HG02759 (cell line): ENCODE results near the gene CACNA2D3.

Experiments
- ATAC-seq: cut with Tn5 transposase; IDR thresholded peaks from one replicate; pipeline ENCODE4 v1.9.1; 2021; ENCODE audit warnings: mild to moderate bottlenecking, moderate library complexity; ENCODE audit not compliant: unreplicated experiment

CACNA2D3 gene

DNA sequence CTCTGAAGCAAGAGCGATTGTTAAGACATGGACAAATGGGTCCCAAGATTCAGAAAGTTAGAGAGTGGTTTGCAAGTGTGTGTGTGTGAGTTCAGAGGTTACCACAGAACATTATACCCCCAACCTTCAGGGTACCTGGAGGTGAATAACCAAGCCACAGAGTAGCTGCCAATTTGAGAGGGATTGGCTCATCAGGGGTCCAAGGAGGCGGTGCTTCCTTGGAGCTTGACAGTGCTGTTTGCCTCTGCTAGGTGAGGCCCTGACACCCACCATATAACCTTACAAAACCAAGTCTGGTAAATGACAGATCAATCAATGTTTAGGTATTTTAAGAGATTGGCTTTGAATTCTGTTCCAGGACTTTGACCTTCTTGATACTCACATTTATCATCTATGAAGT is 769.8 kb downstream of the CACNA2D3 start:
- no peak for ATAC-seq

DNA sequence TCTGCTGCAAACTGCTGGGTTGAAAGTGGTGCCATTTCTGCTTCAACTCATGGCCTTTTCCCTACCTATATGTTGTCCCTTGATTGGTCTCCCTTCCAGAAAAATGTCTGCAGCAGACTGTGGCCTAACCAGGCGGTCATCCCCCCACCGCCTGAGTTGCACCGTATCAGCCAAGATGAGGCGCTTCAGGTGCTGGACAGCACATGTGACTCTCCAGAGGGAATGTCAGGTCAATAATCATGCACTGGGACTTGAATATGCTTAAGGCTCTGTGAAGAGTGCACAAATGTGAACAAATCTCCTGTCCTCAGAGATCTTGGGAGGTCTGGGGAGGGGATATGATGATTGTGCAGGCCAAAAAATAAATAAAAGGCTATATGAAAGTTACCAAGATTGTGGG is 773.3 kb downstream of the CACNA2D3 start:
- ATAC-seq: no peak

DNA sequence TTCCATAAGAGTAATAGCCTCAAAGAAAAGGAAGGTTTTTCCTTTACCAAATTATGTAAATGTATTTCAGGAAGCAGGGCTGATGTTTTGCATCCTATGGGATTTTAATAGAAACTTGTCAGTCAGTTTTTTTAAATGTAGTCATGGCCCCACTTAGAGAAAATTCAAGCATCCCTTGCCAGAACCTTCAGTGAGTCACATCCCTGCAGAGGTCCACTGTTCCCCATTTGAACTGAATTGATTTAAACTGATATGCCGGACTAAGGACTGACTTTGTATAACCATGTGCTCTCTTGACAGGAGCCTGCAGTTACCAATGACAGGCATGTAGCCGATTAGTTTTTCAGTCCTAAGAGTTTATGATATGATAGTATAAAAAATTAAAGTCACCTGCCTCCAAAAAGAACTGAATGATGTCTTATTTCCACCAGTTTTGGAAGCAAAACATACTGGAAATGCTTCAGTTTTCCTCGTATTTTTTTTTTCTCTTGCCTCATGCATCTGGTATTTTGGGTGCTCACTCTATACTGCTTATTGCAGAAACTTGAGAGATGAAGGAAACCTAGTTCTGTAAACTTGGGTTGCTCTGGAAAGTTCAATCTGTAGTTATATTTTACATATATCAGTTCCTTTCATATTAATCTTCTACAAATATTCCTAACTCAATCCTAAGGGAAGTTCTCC is 774.8 kb downstream of the CACNA2D3 start:
- no peak for ATAC-seq

DNA sequence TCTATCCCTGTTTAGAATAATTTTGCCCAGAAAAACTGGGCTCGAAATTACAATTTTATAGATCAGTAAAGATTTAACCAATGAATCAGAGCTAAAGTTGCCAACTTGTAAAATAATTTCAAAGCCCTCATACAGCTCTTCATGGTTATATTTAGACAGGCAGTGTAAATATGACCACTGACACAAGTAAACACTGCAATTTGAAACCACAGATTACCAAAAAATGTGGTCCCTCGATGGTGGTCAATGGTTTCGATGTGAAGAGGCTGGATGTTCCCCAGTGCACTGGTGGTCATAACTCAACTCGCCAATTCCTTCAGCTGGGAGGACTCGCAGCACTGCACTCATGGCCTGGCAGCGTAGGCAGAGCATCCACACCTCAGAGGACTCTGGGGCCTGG is 776.9 kb downstream of the CACNA2D3 start:
- ATAC-seq: no peak

DNA sequence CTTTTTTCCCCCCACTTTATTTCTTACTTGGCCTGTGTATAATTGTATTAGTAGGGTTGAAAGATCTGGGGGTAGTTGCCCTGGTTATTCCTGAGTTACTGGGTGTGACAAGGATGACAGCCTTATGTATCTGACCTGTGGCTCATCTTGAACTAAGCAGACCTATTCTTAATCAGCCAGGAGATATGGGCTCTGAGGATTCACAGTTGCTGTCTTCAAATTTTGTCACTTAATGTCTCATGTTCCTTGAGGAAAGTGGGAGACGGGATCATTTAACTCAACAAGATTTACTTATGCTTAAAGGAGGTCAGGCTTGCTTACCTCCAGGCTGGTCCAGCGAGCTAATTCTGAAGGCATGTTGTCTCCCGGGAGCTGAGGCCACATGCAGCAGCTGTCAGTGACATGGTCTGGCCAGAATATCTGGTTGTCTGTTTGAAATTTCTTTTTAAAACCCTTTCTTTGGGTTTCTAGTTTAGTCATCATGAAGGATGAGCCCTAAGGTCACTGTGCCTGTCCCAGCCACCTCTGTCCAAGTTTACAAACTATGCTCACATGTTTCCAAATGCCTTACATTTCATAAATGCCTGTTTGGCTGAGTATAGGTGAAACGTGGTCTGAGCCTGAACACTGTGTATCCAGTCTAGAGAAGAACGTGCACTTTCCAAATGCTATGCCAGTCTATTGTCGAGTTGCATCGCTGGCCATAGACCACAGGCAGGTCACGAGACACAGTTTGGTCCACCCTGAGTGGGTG is 778.7 kb downstream of the CACNA2D3 start:
- ATAC-seq: no peak

DNA sequence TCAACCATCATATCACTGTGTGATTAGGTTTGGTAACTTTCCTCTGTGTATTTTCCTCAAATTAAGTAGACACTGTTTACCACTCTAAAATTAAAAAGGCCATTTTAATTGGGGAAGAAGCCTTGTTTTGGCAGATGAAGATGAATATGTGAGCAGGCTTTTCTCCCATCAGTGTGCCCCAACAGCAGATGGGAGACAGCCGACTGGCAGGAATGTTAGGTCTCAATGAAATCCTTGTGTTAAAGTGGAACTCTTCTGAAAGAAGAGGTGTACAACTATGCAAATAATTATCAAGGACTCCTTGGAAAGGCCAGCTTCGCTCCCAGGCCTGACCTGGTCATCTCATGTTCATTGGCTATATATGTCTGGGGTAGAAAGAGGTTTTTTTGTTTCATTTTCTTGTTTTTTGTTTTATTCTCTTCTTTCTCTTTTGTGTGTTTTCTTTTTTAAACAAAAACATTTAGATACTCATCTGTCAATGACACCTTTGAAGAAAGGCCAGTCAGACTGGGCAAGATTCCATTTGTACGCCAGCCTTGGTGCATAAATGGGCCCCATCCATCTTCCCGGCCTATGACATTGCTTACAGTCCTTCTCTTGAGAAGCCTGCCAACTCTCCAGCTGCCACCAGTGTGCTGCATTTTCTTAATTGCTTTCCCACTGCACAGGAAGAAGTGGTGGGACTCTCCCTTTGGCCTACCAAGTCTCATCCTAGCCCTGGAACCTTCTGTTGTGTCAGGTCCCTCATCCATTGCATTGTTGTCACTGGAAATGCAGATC is 779.7 kb downstream of the CACNA2D3 start:
- no peak for ATAC-seq

DNA sequence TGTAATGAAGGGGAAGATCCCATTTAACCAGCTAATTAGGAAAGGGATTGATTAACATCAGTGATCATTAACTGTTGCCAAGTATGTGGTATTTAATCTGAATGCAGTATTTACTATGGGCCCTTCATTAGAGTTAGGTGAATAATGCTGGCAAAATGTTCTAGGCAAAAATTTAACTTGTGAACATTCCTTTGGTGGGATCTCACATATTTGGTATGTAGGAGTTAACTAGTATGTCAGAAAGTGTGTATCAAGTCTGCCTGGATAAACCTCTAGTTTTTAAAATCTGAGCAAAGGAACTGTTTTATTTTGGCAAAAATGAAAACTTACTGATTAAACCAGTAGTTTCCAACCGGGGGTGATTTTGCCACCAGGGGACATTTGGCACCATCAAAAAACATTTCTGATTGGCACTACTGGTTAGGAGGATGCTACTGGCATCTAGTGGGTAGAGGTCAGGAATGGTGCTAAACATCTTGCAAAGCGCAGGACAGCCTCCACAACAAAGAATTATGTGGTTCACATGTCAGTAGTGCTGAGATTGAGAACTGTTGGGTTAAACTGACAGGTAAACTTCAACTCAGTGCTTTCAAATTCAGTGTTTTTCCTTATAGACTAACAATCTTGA is 783.0 kb downstream of the CACNA2D3 start:
- no peak for ATAC-seq

DNA sequence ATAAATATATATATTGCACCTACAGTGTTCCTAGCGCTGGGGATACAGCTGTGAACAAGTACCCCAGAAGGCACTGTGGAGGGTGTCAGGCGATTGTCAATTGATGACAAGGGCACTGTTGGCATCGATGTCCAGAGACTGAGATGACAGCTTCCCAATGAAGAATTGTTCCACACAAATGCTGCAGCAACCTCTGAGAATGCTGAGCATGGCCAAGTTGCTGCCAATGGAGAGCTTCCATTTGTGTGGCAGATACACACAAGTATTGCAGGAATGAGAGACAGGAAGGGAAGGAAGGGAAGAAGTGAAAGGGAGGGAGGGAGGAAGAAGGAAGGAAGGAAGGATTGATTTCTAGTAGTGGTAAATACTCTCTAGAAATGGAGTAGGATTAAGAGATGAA is 783.6 kb downstream of the CACNA2D3 start:
- ATAC-seq: no peak

DNA sequence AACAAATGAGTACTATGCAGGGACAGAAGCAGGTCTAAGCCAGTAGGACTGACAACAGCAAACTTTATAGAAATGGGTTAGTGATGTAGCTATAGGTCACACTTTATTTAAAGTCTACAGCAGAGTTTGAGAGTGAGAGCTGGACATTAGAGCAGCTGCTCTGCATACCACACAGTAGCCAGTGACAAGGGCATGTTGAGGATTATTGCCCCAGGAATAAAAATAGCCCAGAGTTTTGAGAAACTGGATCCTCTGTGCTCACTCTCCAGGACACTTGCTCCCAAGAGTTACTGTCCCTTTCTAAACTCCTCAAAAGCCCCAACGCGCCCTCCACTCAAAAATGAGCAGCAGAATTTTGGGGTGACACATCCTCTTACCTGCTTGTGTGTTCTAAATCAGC is 784.4 kb downstream of the CACNA2D3 start:
- no peak for ATAC-seq

DNA sequence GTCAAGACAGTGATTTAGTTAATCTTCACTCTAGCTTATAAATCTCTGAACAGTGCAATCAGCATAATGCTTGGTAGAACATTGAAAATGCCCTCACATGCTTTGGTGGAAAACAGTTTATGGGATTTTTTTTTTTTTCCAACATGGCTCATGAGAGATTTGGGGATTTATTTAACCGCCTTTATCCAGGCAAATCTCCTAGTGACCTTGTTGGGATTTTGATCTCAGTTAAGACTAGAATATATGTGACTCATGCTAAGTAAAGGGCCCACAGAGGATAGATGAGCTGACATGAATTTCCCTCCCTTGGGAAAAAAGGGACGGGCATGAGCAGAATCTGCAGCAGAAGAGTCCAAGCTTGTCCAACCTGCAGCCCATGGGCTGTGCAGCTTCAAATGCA is 786.8 kb downstream of the CACNA2D3 start:
- ATAC-seq: no peak

DNA sequence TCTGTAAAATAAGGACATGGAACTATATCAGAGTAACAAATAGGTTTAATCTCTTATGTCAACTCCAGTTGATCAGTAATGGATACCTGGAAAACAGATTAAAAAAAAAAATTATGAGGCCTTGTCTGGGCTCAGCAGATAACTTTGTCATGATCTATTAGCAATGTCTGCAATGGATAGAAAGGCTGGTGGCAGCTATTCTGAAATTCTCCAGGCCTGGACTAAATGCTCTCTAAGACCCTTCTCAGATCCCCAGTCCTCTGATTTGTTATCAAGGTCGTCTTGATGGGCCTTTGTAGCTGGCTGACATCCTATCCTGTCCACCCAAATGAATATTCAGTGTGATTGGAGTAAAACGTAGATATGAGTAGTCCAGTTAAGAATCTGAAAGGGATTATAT is 791.8 kb downstream of the CACNA2D3 start:
- no peak for ATAC-seq

DNA sequence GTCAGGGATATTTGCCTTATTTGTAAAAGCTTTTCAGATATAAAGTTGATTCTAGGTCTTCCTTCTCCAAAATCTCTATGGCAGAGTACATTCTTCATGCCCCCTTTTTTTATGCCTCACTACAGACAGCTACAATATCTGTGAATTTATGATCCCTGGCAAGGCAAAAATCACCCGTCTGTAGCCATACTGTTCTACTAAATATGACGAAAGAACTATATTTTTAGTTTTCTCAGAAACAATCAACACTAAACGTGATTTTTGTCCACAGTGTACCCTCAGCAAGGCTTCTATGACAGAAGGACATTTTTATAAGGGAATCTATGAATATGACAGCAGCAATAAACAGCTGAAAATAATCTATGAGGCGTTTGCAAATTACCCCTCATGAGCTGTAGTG is 792.8 kb downstream of the CACNA2D3 start:
- ATAC-seq: no peak

DNA sequence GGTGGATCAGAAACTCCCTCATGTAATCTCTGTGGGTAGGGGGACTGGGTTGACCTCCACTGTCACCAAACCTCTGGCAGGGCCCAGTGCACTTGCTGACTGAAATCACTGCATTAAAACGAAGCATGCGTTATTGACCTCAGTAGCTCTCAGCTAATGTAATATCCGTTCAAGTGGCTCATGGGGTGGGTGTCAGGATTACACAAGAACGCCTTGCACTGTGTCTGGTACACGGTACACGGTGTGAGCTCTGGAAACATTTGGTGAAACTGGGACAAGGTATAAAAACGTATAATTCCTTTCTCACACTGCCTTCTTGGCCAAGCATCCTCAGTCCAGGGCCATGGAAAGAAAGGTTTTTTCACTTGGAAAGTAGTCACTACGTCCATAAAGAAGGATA is 793.6 kb downstream of the CACNA2D3 start:
- ATAC-seq: no peak

DNA sequence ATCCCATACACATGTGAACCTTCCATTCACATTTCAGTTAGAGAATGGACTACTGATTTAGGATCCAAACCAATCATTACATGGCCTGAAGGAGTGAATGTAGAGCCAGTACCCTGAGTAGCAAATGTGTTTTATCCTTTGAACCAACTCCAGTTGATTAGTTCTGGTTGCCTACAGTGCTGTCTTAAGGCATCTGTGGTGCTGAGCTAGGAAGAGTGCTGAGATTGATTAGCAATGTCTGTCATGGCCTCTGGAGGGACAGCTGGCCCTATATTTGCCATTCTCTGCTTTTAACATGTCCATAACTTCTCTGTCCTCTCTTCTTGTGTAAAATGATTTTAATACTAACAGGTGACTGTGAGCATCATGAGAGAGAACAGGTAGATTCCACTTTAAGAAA is 794.4 kb downstream of the CACNA2D3 start:
- no peak for ATAC-seq

DNA sequence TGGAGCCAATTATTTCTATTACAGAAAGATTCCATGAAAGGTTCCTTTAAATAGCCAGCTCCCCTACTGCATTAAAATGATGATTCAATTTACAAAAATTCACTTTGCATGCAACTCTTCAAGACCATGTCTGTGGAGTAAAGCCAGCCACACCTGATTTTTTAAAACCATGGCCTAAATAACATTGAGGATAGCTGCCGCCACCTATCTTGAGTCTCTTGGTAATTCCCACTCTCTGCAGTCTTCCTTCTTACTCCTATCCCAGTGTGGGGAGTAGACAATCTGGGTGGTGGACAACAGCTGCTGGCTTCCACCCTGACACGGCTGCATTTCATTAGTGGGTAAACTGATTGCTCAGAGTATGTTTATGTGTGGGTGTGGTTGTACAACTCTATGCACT is 794.8 kb downstream of the CACNA2D3 start:
- no peak for ATAC-seq

DNA sequence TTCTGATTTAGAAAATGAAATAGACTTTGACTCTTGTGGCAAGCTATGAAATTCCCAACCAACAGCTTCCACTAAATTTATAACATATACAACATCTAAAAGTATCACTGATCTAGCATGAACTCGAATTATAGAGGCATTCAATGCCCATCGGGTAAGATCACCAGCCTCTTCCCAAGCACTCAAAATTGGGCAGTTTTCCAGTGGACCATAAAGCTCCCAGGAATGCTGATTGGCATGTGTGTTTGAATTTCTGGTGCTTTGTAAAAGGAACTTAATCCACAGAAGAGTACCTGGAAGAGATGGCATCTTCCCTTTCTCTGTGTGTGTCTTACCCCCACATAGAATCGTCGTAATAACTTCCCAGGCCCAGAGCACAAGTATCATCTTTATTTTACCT is 795.5 kb downstream of the CACNA2D3 start:
- no peak for ATAC-seq

DNA sequence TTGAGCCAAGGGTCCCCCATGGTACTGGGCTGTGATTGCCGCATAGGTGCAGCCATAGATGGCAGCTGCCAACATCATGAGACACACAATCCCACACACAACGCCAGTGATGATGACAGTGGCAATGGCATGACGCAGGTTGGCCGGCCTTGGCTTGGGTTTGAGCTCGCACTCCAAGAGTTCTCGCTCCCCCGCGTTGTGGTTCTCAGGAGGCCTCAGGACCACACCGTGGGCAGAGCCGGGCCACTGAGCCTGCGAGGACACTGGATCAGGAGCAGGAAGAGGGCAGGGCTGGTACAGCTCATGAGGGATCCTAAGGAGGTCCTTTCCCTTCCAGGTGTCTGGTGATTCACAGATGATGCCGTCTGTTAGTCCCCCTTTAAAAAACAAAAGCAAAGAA is 796.2 kb downstream of the CACNA2D3 start:
- ATAC-seq: no peak

DNA sequence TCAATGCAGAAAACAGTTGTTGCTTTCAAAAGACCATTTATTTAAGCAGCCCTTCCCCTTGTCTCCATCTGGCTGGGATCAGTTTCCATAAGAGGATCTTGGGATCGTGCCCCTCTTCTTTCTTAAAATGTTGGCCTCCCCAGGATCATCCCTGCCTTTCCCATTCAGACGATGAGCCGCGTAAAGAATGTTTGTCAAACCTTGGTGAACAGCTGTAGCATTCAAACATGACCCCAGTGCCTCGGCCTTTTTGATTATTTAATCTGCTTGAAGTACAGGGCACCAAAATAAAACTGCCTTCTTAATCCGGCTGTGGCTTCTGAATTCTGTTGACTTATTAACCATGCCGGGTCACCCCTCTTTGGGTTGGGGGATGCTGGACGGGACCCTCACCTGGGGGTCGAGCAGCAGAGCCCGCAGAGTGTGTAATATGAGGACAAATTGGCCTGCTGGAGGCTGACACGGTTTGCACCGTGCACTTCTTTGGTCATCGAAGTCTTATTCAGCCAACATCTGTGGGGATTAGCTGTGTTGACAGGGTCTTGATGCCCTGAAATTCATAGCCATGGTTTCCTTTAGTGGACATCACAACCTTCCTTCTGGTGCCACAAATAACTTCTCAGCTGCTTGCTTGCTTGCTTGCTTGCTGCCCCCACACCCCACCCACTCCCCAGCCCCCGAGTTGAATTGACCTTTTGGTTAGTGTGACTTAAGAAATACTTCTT is 805.9 kb downstream of the CACNA2D3 start, which contains the start of gene LRTM1:
Gene LRTM1 (minus strand): TSS at position 14 of the 725 bp plus-strand sequence. CDS start 148 bp downstream, outside the sequence.
- ATAC-seq: no peak

DNA sequence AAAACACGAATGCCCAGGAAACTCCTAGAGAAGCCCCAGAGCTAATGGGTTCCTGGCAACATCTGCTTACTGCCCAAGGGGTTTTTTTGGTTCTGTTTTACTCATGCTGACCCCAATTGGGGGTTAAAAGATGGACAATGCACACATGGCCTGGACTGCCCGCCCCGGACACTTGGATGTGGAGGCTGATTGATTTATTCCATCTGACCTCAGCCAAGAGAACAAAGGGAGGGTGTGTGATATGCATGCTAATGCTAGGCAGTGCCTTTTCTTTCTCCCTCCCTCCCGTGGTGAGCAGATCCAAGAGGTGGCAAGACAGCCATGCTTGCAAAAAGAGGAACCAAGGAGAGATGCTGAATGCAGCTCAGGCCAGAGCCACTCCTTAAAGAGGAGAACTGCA is 808.8 kb downstream of the CACNA2D3 start:
- ATAC-seq: no peak

DNA sequence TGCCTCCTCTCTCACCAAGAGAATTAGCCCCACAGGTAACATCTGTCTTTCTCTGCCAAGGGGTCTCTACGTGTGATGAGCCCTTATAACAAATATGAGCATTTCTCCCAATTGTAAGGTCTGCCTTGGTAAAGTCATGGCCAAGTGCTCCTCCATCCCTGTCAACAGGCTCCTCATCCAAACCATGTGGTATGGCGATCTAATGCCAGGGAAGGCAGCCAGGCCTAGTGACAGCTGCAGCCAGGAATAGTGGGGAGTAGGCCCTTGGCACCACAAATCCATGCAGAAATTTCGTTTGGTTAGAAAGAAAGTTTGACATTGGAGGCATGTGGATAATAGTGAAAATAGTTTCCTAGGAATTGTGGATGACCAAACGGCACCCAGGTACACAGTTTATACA is 810.3 kb downstream of the CACNA2D3 start:
- no peak for ATAC-seq

DNA sequence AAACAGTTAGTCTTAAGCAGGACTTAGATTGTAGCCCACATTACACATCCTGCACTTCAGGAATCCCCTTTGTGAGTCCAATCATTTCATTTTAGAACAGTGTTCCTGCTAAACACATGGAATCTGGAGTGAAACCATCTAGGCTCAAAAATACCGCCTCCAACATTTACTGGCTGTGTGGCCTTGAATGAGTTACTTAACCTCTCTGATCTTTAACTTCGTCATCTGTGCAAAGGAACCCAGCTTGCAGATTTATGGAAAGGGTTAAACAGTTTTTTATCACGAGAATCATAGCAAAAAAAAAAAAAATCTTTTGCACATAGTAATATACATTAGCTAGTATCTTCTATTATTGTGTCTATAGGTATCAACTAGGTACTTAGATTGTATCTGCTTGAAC is 813.5 kb downstream of the CACNA2D3 start:
- ATAC-seq: no peak
